ENCODE data around the gene CCDC106.
A peak's percentile ranks its signal among the peaks of the same experiment; 100 is the strongest.

Gene CCDC106

GRCh38 chr19:55641426-55642152 lies 6.4 kb upstream of the CCDC106 start:
- peaks cover 13% of the 10 kb centered on the region for H3K36me3 ChIP-seq (ENCODE audit: control insufficient read depth, insufficient read depth, low read length)
- no peaks in the 10 kb centered on the region for H3K4me1 ChIP-seq (ENCODE audit: control insufficient read depth, insufficient read depth, low read length)
- no peaks in the 10 kb centered on the region for H3K27me3 ChIP-seq (ENCODE audit: control insufficient read depth, insufficient read depth, low read length)
- no peaks in the 10 kb centered on the region for H3K9me3 ChIP-seq (ENCODE audit: control insufficient read depth, insufficient read depth, low read length)
- H3K4me3 ChIP-seq (ENCODE audit: low read depth, low read length), result peak overlapping the region; percentile 85
- H3K9ac ChIP-seq (ENCODE audit: low read depth, low read length), result peak overlapping the region; percentile 66

GRCh38 chr19:55642153-55643002 lies 5.6 kb upstream of the CCDC106 start:
- H3K9ac ChIP-seq (ENCODE audit: low read depth, low read length), result peak overlapping the region; percentile 56
- H3K36me3 ChIP-seq (ENCODE audit: control insufficient read depth, insufficient read depth, low read length), result peaks cover 13% of the 10 kb centered on the region
- no peaks in the 10 kb centered on the region for H3K27me3 ChIP-seq (ENCODE audit: control insufficient read depth, insufficient read depth, low read length)
- H3K4me1 ChIP-seq (ENCODE audit: control insufficient read depth, insufficient read depth, low read length), result no peaks in the 10 kb centered on the region
- no peaks in the 10 kb centered on the region for H3K9me3 ChIP-seq (ENCODE audit: control insufficient read depth, insufficient read depth, low read length)
- H3K4me3 ChIP-seq (ENCODE audit: low read depth, low read length), result peak overlapping the region; percentile 85

- H3K27me3 ChIP-seq (ENCODE audit: control insufficient read depth, insufficient read depth, low read length), result no peaks in the 10 kb centered on the region
- H3K9ac ChIP-seq (ENCODE audit: low read depth, low read length), result peak within 1 kb of the TSS; percentile 95
- H3K9me3 ChIP-seq (ENCODE audit: control insufficient read depth, insufficient read depth, low read length), result no peaks in the 10 kb centered on the region
- no peaks in the 10 kb centered on the region for H3K4me1 ChIP-seq (ENCODE audit: control insufficient read depth, insufficient read depth, low read length)
- peaks cover 13% of the 10 kb centered on the region for H3K36me3 ChIP-seq (ENCODE audit: control insufficient read depth, insufficient read depth, low read length)
- peak within 1 kb of the TSS; percentile 85 for H3K4me3 ChIP-seq (ENCODE audit: low read depth, low read length)
Measured at GRCh38 chr19:55643003-55643886, 4.8 kb upstream of the CCDC106 start, which contains the start of gene ZNF581. ZNF581 (plus strand) TSS chr19:55643649; CDS start chr19:55644572, 923 bp downstream.

- H3K4me1 ChIP-seq (ENCODE audit: control insufficient read depth, insufficient read depth, low read length), result no peaks in the 10 kb centered on the region
- peaks cover 13% of the 10 kb centered on the region for H3K36me3 ChIP-seq (ENCODE audit: control insufficient read depth, insufficient read depth, low read length)
- peak overlapping the region; percentile 95 for H3K9ac ChIP-seq (ENCODE audit: low read depth, low read length)
Measured at GRCh38 chr19:55643887-55644176, 4.2 kb upstream of the CCDC106 start.

GRCh38 chr19:55644191-55644833 lies 3.7 kb upstream of the CCDC106 start:
- no peaks in the 10 kb centered on the region for H3K27me3 ChIP-seq (ENCODE audit: control insufficient read depth, insufficient read depth, low read length)
- H3K4me1 ChIP-seq (ENCODE audit: control insufficient read depth, insufficient read depth, low read length), result no peaks in the 10 kb centered on the region
- H3K4me3 ChIP-seq (ENCODE audit: low read depth, low read length), result peak overlapping the region; percentile 85
- no peaks in the 10 kb centered on the region for H3K9me3 ChIP-seq (ENCODE audit: control insufficient read depth, insufficient read depth, low read length)
- peaks cover 13% of the 10 kb centered on the region for H3K36me3 ChIP-seq (ENCODE audit: control insufficient read depth, insufficient read depth, low read length)
- H3K9ac ChIP-seq (ENCODE audit: low read depth, low read length), result peak overlapping the region; percentile 95

More at GRCh38 chr19:55643887-55644176, 4.2 kb upstream of the CCDC106 start:
- Histone ChIP-seq H3K27me3 (ENCODE audit: control insufficient read depth, insufficient read depth, low read length) (no peaks in the 10 kb centered on the region), H3K4me3 (ENCODE audit: low read depth, low read length) (peak overlapping the region; percentile 85), H3K9me3 (ENCODE audit: control insufficient read depth, insufficient read depth, low read length) (no peaks in the 10 kb centered on the region)

- Histone ChIP-seq H3K9me3 (ENCODE audit: control insufficient read depth, insufficient read depth, low read length) (no peaks in the 10 kb centered on the region), H3K4me3 (ENCODE audit: low read depth, low read length) (peak overlapping the region; percentile 85), H3K4me1 (ENCODE audit: control insufficient read depth, insufficient read depth, low read length) (no peaks in the 10 kb centered on the region), H3K27me3 (ENCODE audit: control insufficient read depth, insufficient read depth, low read length) (no peaks in the 10 kb centered on the region), H3K9ac (ENCODE audit: low read depth, low read length) (no peak overlapping the region), H3K36me3 (ENCODE audit: control insufficient read depth, insufficient read depth, low read length) (peaks cover 13% of the 10 kb centered on the region)
Measured at GRCh38 chr19:55644842-55645511, 3.0 kb upstream of the CCDC106 start.

- H3K4me3 ChIP-seq (ENCODE audit: low read depth, low read length), result no peak overlapping the region
- no peaks in the 10 kb centered on the region for H3K4me1 ChIP-seq (ENCODE audit: control insufficient read depth, insufficient read depth, low read length)
- H3K9ac ChIP-seq (ENCODE audit: low read depth, low read length), result no peak overlapping the region
- peaks cover 13% of the 10 kb centered on the region for H3K36me3 ChIP-seq (ENCODE audit: control insufficient read depth, insufficient read depth, low read length)
- H3K9me3 ChIP-seq (ENCODE audit: control insufficient read depth, insufficient read depth, low read length), result no peaks in the 10 kb centered on the region
- no peaks in the 10 kb centered on the region for H3K27me3 ChIP-seq (ENCODE audit: control insufficient read depth, insufficient read depth, low read length)
Measured at GRCh38 chr19:55645512-55645881, 2.5 kb upstream of the CCDC106 start.

GRCh38 chr19:55646889-55647731 lies 902 bp upstream of the CCDC106 start:
- Histone ChIP-seq H3K4me1 (ENCODE audit: control insufficient read depth, insufficient read depth, low read length) (no peaks in the 10 kb centered on the region), H3K36me3 (ENCODE audit: control insufficient read depth, insufficient read depth, low read length) (peaks cover 13% of the 10 kb centered on the region), H3K27me3 (ENCODE audit: control insufficient read depth, insufficient read depth, low read length) (no peaks in the 10 kb centered on the region), H3K9ac (ENCODE audit: low read depth, low read length) (peak overlapping the region; percentile 85), H3K4me3 (ENCODE audit: low read depth, low read length) (peak overlapping the region; percentile 76), H3K9me3 (ENCODE audit: control insufficient read depth, insufficient read depth, low read length) (no peaks in the 10 kb centered on the region)

- Histone ChIP-seq H3K4me1 (ENCODE audit: control insufficient read depth, insufficient read depth, low read length) (no peaks in the 10 kb centered on the region), H3K9me3 (ENCODE audit: control insufficient read depth, insufficient read depth, low read length) (no peaks in the 10 kb centered on the region), H3K9ac (ENCODE audit: low read depth, low read length) (peak overlapping the region; percentile 47), H3K27me3 (ENCODE audit: control insufficient read depth, insufficient read depth, low read length) (no peaks in the 10 kb centered on the region), H3K4me3 (ENCODE audit: low read depth, low read length) (peak overlapping the region; percentile 76), H3K36me3 (ENCODE audit: control insufficient read depth, insufficient read depth, low read length) (peaks cover 13% of the 10 kb centered on the region)
Measured at GRCh38 chr19:55648585-55649267, 714 bp downstream of the CCDC106 start.

Measured in iPS-15b (cell line).